ENCODE measurements around the gene PKNOX2.

PKNOX2 gene

DNA sequence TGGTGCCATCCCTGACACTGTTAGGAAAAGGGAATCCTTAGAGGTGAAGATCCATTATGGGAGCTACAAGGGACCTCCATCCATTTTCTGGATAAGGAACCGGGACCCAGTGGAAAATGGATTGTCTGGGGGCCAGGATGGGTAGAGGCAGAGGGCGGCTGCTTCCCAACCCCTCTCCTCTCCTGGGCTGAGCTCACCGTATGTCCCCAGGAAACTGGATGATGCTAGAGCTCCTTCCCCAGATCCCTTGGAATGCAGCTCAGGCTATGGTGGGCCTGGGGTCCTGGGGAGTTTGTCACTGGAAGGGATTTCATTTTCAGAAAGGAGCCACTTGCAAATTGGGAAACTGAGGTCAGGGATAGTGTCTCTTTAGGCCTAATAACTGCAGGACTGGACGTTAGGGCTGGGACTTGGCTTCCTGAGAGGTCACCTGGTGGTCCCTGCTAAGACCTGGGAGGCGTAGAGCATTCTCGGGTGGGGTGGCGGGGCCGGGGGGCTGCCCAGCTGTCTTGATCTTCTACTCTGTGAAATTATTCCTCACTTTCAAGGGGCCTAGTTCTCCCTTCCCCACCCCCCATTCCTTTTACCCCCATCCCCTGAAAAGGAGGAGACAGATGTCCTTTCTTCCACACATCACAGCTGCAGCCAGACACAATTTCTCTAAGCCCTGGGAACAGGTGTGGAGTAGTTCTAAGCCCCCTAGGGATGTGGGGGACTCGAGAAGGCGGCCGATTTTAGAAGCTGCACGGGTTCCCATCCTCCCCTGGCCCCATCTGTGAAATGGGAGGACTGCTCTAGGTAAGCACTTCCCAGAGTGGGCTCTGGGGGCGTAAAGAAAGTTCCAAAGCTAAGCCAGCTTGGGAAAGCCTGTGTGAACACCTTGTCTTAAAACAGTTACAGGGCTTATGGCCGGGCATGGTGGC lies 99.8 kb downstream of the PKNOX2 start:
- ATAC-seq: no peak
- H3K27ac Mint-ChIP-seq: no peak overlapping the region
- peaks cover 10% of the 10 kb centered on the region for H3K4me1 Mint-ChIP-seq
- H3K9me3 Mint-ChIP-seq: no peaks in the 10 kb centered on the region
- peaks cover 79% of the 10 kb centered on the region for H3K27me3 Mint-ChIP-seq
- H3K4me3 Mint-ChIP-seq: no peak overlapping the region
- DNase-seq: no peak

GRCh38 chr11:125267548-125267947 lies 103.0 kb downstream of the PKNOX2 start:
- H3K27ac Mint-ChIP-seq: no peak overlapping the region
- H3K9me3 Mint-ChIP-seq: no peaks in the 10 kb centered on the region
- H3K4me3 Mint-ChIP-seq: no peak overlapping the region
- DNase-seq (no peak), ATAC-seq (no peak)
- H3K27me3 Mint-ChIP-seq: peaks cover 76% of the 10 kb centered on the region
- peaks cover 9% of the 10 kb centered on the region for H3K4me1 Mint-ChIP-seq

GRCh38 chr11:125268611-125269010 lies 104.1 kb downstream of the PKNOX2 start:
- no peak overlapping the region for H3K4me3 Mint-ChIP-seq
- DNase-seq (no peak), ATAC-seq (no peak)
- no peaks in the 10 kb centered on the region for H3K4me1 Mint-ChIP-seq
- peaks cover 69% of the 10 kb centered on the region for H3K27me3 Mint-ChIP-seq
- H3K9me3 Mint-ChIP-seq: no peaks in the 10 kb centered on the region
- no peak overlapping the region for H3K27ac Mint-ChIP-seq

- no peak overlapping the region for H3K4me3 Mint-ChIP-seq
- H3K27me3 Mint-ChIP-seq: peaks cover 58% of the 10 kb centered on the region
- no peaks in the 10 kb centered on the region for H3K4me1 Mint-ChIP-seq
- H3K27ac Mint-ChIP-seq: no peak overlapping the region
- H3K9me3 Mint-ChIP-seq: no peaks in the 10 kb centered on the region
- ATAC-seq: no peak
- no peak for DNase-seq
Measured at GRCh38 chr11:125270106-125270505, 105.6 kb downstream of the PKNOX2 start.

- ATAC-seq: no peak
- Mint-ChIP-seq H3K27ac (no peak overlapping the region), H3K27me3 (peaks cover 52% of the 10 kb centered on the region), H3K9me3 (no peaks in the 10 kb centered on the region), H3K4me3 (no peak overlapping the region), H3K4me1 (no peaks in the 10 kb centered on the region)
- DNase-seq: no peak
Measured at GRCh38 chr11:125270711-125271110, 106.2 kb downstream of the PKNOX2 start.

GRCh38 chr11:125271483-125272091 lies 107.0 kb downstream of the PKNOX2 start:
- Mint-ChIP-seq H3K9me3 (no peaks in the 10 kb centered on the region), H3K4me3 (no peak overlapping the region), H3K4me1 (no peaks in the 10 kb centered on the region), H3K27ac (no peak overlapping the region), H3K27me3 (peaks cover 43% of the 10 kb centered on the region)
- no peak for ATAC-seq
- no peak for DNase-seq

GRCh38 chr11:125272092-125272491 lies 107.5 kb downstream of the PKNOX2 start:
- Mint-ChIP-seq H3K4me1 (no peaks in the 10 kb centered on the region), H3K27me3 (peaks cover 38% of the 10 kb centered on the region), H3K9me3 (no peaks in the 10 kb centered on the region), H3K27ac (no peak overlapping the region), H3K4me3 (no peak overlapping the region)
- ATAC-seq: no peak
- DNase-seq: no peak

- Mint-ChIP-seq H3K4me1 (no peaks in the 10 kb centered on the region), H3K9me3 (no peaks in the 10 kb centered on the region), H3K27me3 (peaks cover 31% of the 10 kb centered on the region), H3K27ac (peak overlapping the region in 1 of 2 donors; percentile 48), H3K4me3 (no peak overlapping the region)
- DNase-seq: no peak
- no peak for ATAC-seq
Measured at GRCh38 chr11:125272821-125273220, 108.3 kb downstream of the PKNOX2 start.

GRCh38 chr11:125273519-125274000 lies 109.0 kb downstream of the PKNOX2 start:
- Mint-ChIP-seq H3K4me1 (no peaks in the 10 kb centered on the region), H3K9me3 (no peaks in the 10 kb centered on the region), H3K4me3 (no peak overlapping the region), H3K27ac (peak overlapping the region in 1 of 2 donors; percentile 37), H3K27me3 (peaks cover 25% of the 10 kb centered on the region)
- DNase-seq (no peak), ATAC-seq (no peak)

- ATAC-seq (no peak), DNase-seq (no peak)
- no peak overlapping the region for H3K27ac Mint-ChIP-seq
- no peak overlapping the region for H3K4me3 Mint-ChIP-seq
- H3K27me3 Mint-ChIP-seq: peaks cover 18% of the 10 kb centered on the region
- no peaks in the 10 kb centered on the region for H3K9me3 Mint-ChIP-seq
- no peaks in the 10 kb centered on the region for H3K4me1 Mint-ChIP-seq
Measured at GRCh38 chr11:125274309-125274708, 109.8 kb downstream of the PKNOX2 start.

DNA sequence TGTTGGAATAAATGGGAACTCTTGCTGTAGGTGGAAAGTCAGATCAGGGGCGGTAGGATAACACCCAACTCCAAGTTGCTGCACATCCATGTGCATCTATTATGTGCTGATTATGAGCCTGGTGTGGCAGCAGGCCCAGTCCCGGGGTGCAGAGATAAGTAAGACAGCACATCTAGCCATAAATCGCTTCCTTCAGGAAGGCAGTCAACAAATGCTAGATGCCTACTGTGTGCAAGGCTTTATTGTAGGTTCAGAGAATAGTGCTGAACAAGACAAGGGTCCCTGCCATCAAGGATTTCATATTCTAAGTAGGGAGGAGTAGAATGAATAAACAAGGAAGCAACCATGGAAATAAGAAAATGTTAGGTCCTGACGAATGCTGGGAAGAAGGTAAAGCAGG lies 110.2 kb downstream of the PKNOX2 start:
- no peak for ATAC-seq
- Mint-ChIP-seq H3K27me3 (peaks cover 16% of the 10 kb centered on the region), H3K9me3 (no peaks in the 10 kb centered on the region), H3K27ac (no peak overlapping the region), H3K4me3 (no peak overlapping the region), H3K4me1 (no peaks in the 10 kb centered on the region)
- DNase-seq: no peak

DNA sequence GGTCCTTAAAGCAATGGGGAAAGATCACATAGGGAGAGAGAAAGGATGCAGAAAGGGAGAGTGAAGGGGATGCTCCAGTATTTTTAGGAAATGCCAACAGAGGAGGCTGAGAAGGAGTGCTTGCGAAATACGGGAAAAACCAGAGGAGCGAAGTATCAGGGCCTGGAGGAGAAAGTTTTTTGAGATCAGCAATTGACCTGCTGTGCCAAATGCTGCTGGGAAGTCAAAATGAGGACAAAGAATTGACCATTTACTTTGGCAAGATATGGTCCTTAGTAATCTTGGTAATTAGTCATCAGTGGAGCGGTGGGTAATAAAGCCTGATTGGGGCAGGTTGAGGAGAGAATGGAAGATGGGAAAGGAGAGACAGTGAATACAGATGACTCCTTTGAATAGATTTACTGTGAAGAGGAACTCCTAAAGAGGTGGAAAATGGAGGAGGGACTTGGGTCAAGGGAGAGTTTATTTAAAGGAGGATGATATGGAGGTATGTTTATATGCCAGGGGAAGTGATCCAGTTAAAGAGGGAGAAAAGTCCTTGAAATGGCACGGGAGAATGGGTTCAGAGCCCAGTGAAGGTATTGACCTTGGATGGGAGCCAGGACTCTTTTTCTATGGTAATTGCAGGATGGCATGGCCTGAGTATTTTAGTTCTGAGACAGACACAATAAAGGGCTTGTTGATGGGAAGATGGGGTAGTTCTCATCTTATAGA lies 111.5 kb downstream of the PKNOX2 start:
- H3K4me3 Mint-ChIP-seq: no peak overlapping the region
- H3K27ac Mint-ChIP-seq: no peak overlapping the region
- DNase-seq (no peak), ATAC-seq (no peak)
- H3K9me3 Mint-ChIP-seq: no peaks in the 10 kb centered on the region
- H3K27me3 Mint-ChIP-seq: peaks cover 16% of the 10 kb centered on the region
- no peaks in the 10 kb centered on the region for H3K4me1 Mint-ChIP-seq

DNA sequence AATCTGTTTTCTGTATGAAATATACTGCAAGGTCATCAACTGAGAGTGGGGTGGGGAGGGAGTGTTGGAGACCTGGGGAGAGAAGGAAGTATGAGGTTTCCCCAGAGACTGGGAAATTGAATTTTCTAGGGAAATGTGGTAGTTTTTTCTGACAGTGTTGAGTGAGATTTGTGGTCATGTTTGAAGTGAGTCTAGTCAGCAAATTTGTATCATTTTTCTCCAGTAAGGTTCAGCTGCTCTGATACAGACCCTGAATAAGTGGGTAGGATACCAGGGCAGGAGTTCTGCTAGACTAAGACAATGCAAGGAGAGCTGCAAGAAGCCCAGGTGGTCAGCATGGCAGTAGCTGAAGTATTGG lies 112.0 kb downstream of the PKNOX2 start:
- DNase-seq (no peak), ATAC-seq (no peak)
- H3K27me3 Mint-ChIP-seq: peaks cover 12% of the 10 kb centered on the region
- H3K9me3 Mint-ChIP-seq: no peaks in the 10 kb centered on the region
- H3K4me3 Mint-ChIP-seq: no peak overlapping the region
- no peaks in the 10 kb centered on the region for H3K4me1 Mint-ChIP-seq
- H3K27ac Mint-ChIP-seq: no peak overlapping the region

- DNase-seq (no peak), ATAC-seq (no peak)
- Mint-ChIP-seq H3K9me3 (no peaks in the 10 kb centered on the region), H3K27me3 (no peaks in the 10 kb centered on the region), H3K27ac (no peak overlapping the region), H3K4me3 (no peak overlapping the region), H3K4me1 (no peaks in the 10 kb centered on the region)
Measured at GRCh38 chr11:125279676-125280418, 115.3 kb downstream of the PKNOX2 start.

- ATAC-seq: no peak
- H3K27ac Mint-ChIP-seq: no peak overlapping the region
- H3K4me3 Mint-ChIP-seq: no peak overlapping the region
- DNase-seq: no peak
- no peaks in the 10 kb centered on the region for H3K9me3 Mint-ChIP-seq
- H3K27me3 Mint-ChIP-seq: no peaks in the 10 kb centered on the region
- H3K4me1 Mint-ChIP-seq: no peaks in the 10 kb centered on the region
Measured at GRCh38 chr11:125280646-125281045, 116.1 kb downstream of the PKNOX2 start.
